GM18873 (cell line): ENCODE measurements around the gene P4HA1.
"Not testable (repeated sequence)": the region's sequence is repeated elsewhere in the genome, so short reads cannot be mapped to it uniquely, and the experiment has no call there.

Experiments used
- ATAC-seq: cut with Tn5 transposase; IDR thresholded peaks from one replicate; pipeline ENCODE4 v1.9.1; 2021; ENCODE audit warnings: mild to moderate bottlenecking, moderate library complexity, moderate number of reproducible peaks; ENCODE audit not compliant: unreplicated experiment, low FRiP score

The P4HA1 gene

DNA sequence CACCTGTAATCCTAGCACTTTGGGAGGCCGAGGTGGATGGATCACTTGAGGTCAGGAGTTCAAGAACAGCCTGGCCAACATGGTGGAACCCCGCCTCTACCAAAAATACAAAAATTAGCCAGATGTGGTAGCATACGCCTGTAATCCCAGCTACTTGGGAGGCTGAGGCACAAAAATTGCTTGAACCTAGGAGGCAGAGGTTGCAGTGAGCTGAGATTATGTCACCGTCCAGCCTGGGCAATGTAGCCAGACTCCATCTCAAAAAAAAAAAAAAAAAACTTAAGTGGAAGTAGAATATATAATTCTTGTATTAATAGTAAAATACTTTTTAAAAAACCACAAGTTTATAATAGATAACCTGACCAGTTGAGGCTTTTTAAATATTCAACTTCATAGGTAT lies 112.0 kb downstream of the P4HA1 start:
- ATAC-seq, result not testable (repeated sequence)

DNA sequence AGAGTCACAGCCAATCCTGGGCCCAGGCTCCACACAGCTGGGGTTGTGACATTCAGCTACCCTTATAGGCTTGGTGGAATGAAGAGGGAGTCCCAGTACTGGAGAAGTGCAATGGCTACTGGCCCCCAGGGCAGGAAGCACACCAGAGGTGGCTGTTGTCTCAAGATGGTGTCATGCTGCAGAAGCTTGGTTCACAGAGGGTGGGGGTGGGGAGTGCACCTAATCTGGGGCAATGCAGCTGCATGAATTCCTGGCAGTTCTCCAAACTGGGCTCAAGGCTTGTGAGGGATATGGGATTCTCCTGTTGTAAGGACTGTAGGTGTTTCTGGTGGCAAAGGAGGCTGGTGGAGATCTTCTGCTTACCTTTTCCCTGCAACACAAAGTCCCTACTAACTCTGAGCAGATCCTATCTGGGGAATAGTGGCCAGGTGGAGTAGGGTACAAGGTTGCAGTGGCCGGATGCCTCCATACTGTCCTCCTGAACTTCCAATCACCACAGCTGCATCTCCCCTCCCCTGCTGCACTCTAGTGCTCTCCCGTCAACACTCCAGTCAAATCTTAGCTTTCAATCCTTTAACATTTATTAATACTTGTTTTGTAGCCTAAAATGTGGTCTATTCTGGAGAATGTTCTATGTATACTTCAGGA lies 114.7 kb downstream of the P4HA1 start:
- no peak for ATAC-seq

DNA sequence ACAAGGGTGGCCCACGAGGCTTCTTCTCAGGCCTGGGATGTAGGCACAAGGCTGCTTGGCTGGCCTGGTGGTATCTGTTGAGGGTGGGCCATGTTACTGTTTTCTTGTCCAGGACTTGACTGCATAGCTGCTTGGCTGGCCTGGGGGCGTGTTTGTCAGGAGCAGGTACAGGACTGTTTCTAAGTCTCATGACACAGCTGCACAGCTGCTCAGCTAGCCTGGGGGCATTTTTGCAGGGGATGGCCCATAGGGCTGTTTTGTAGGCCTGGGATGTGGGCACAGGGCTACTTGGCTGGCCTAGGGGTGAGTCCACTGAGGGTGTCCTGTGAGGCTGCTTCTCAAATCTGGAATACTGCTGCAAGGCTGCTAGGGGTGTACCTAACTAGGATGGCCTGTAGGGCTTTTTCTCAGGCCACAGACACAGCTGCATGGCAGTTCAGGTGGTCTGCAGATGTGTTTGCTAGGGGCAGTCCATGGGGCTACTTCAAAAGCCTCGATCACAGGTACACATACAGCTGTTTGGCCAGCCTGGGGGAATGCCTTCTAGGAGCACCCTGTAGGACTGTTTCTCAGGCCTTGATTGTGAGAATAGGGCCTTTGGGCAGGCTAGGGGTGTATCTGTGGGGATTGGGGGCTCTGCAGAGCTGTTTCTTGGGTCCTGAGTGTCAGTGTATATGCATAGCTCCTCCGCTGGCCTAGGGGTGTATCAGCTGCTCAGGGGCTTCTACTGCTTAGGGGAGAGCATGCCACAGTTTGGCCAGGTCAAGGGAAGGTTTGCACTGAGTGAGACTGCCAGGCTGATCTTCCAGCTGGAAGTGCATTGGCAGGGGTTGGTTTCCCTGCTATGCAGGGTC lies 115.4 kb downstream of the P4HA1 start:
- no peak for ATAC-seq

DNA sequence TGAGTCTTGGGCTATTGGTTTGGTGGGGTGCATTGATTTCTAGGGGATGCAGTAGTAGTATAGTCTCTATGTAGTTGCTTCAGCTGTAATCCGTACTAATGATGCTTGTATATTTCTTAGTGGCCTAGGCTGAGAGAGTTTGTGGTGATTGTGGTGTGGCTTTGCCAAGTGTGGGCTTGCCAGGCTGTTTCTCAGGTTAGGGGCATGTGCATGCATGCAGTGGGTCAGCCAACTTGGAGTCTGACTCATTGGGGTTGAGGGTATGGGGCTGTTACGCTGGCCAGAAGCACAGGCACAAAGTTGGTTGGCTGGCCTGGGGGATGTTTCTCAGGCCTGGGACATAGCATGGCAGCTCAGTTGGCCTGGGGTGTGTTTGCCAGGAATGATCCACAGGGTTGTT lies 116.3 kb downstream of the P4HA1 start:
- ATAC-seq, result no peak

DNA sequence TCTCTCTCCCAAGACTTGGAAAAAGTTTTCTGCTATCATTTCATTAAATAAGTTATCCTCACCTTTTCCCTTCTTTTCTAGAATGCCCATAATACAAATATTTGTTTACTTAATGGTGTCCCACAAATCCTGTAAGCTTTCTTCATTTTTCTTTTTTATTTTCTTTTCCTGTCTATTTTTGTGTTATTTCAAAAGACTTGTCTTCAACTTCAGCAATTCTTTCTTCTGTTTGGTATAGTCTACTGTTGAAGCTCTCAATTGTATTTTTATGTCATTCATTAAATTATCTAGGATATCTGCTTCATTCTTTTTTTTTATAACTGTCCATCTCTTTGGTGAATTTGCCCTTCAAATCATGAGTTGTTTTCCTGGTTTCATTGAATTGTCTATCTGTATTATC lies 117.0 kb downstream of the P4HA1 start:
- no peak for ATAC-seq

DNA sequence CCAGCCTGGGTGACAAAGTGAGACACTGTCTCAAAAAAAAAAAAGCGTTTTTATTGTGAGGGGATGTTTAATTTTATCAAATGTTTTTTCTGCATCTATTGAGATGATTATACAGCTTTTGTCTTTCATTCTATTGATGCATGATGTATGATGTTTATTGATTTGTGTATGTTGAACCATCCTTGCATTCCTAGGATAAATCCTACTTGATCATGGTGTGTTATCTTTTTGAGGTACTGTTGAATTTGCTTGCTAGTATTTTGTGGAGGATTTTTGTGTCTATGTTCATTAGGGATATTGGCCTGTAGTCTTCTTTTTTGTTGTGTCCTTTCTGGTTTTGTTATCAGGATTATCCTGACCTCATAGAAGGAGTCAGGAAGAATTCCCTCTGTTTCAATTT lies 119.8 kb downstream of the P4HA1 start:
- no peak for ATAC-seq
